Stomach (tissue), 4 donors: ENCODE data around the gene C3orf22.

Experiments used
- CTCF ChIP-seq, 7 experiments: fragments of 450-650 bp in 4 of 7; fragments of 200-600 bp in 3 of 7; sonication (generic) in 3 of 7; IDR thresholded peaks; one replicate each; pipeline ENCODE4 v1.5.1; 2016 to 2019; ENCODE audit warnings: antibody characterized with exemption in 7 of 7, control low read depth in 2 of 7, mild to moderate bottlenecking in 1 of 7
- POLR2A ChIP-seq, 4 donors: fragments of 450-650 bp; IDR thresholded peaks; one replicate each; pipeline ENCODE4 v1.6.1; 2016; ENCODE audit warnings: antibody characterized with exemption in 4 of 4, control low read depth in 2 of 4, mild to moderate bottlenecking in 1 of 4, moderate library complexity in 1 of 4

DNA sequence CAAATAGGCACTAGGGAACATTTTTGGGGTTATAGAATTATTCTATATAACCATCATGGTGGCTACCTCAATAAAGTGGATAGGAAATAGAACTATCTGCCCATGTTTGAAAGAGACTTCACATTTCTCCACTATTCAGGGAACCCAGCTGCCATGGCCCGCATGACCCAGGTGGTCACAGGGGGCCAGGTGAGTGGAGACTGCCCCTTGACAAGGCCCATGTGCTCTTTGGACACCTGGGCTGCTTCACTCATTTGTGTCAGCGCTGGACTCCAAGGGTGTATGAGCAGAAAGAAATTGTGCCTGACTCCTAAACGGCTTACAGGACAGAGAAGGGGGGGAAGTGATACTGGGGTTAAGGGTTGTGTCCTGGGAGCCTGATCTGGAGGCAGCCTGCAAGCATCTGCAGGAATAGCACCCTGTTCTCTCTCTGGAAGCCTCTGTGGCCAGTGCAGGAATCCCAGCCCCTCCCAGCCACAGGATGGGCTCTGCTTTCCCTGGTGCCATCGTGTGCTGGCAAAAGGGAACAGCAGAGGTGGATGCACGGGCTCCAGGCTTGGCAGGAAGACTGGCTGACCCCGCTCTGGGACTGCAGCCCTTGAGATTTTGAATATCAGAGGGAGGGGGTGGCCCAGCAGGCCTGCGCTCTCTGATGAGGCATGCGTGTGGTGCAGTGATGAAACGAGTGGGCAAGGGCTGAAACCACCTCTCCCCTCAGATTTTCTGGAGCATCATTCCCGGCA lies 9.1 kb upstream of the C3orf22 start:
- no peak for TF ChIP-seq CTCF (IDR thresholded peaks at IDR 0.05)
- TF ChIP-seq POLR2A (IDR thresholded peaks at IDR 0.05), result no peak
